A549 (cell line): ENCODE measurements around the gene NADK2. TPM values are rescaled to one million over a fixed set of nuclear protein-coding genes. Genes with fewer than 3 reads are reported as not detected.

Source experiments
- ATAC-seq, 2 experiments: fragments of 200-7000 bp in 1 of 2; fragments of >200 bp in 1 of 2; cut with Nextera tagmentation in 1 of 2; cut with Tn5 transposase in 1 of 2; 3 replicates each; pipeline versions ENCODE4 v1.8.0 to v1.9.1; 2018 to 2020; ENCODE audit warnings: mild to moderate bottlenecking in 1 of 2, moderate library complexity in 1 of 2
- CTCF ChIA-PET: fragments of 300-600 bp; sonication (Branson Sonifier 250); formaldehyde crosslinking; extraction: SDS; loops from one replicate; lab custom pipeline; 2021; ENCODE audit warnings: antibody characterized with exemption, inconsistent platforms; lab: Yijun Ruan, JAX
- POLR2A ChIA-PET: fragments of 350-600 bp; formaldehyde crosslinking; extraction: SDS; loops from one replicate; lab custom pipeline; 2021; ENCODE audit warnings: antibody characterized with exemption, inconsistent platforms; lab: Yijun Ruan, JAX
- DNase-seq, 2 experiments: peaks; one replicate each; pipeline versions ENCODE4 v3.0.0 to v3.0.0-alpha.2; 2011 to 2016; ENCODE audit warnings: low read depth in 1 of 2, low spot score in 1 of 2
- FAIRE-seq: peaks from 2 replicates; lab custom pipeline; 2011; peaks lifted over from hg19 to GRCh38; lab: Jason Lieb, UNC
- H3K27ac ChIP-seq, 2 experiments: fragments of >200 bp; sonication (Bioruptor Twin); formaldehyde crosslinking; 3 replicates each; pipeline ENCODE4 v1.5.1; 2016 to 2017
- H3K4me1 ChIP-seq: fragments of >200 bp; sonication (Bioruptor Twin); formaldehyde crosslinking; 3 replicates; pipeline ENCODE4 v1.6.1; 2016
- H3K4me2 ChIP-seq: fragments of >200 bp; sonication (Bioruptor Twin); formaldehyde crosslinking; 3 replicates; pipeline ENCODE4 v1.6.1; 2016
- H3K4me3 ChIP-seq: fragments of >200 bp; sonication (Bioruptor Twin); formaldehyde crosslinking; 3 replicates; pipeline ENCODE4 v1.5.1; 2016
- H3K9me3 ChIP-seq: fragments of >200 bp; sonication (Bioruptor Twin); formaldehyde crosslinking; 3 replicates; pipeline ENCODE4 v1.6.1; 2016
- CHD4 ChIP-seq: fragments of 200-600 bp; sonication (generic); IDR thresholded peaks from 2 replicates; pipeline ENCODE4 v1.6.1; 2016; ENCODE audit warnings: antibody characterized with exemption, mild to moderate bottlenecking, borderline replicate concordance
- EHF ChIP-seq: fragments of 250-450 bp; sonication (Bioruptor Pico); IDR thresholded peaks from 2 replicates; pipeline ENCODE4 v1.5.0; 2020; ENCODE audit warnings: mild to moderate bottlenecking
- FOSB ChIP-seq: fragments of 250-450 bp; sonication (Bioruptor Pico); IDR thresholded peaks from 2 replicates; pipeline ENCODE4 v1.5.0; 2020; ENCODE audit warnings: mild to moderate bottlenecking, moderate library complexity
- FOSL2 ChIP-seq, 2 experiments: fragments of 450-650 bp in 1 of 2; fragments of >200 bp in 1 of 2; sonication (Bioruptor Twin) in 1 of 2; formaldehyde crosslinking; IDR thresholded peaks; 2 replicates each; pipeline versions ENCODE4 v1.5.0 to v1.6.1; 2016 to 2020; ENCODE audit warnings: mild to moderate bottlenecking in 1 of 2, moderate library complexity in 1 of 2
- HDAC2 ChIP-seq: fragments of 200-600 bp; sonication (generic); IDR thresholded peaks from 2 replicates; pipeline ENCODE4 v1.6.1; 2016
- HEYL ChIP-seq: fragments of 250-450 bp; sonication (Bioruptor Pico); IDR thresholded peaks from 2 replicates; pipeline ENCODE4 v1.8.0; 2021; ENCODE audit warnings: mild to moderate bottlenecking, moderate library complexity
- HOXB13 ChIP-seq: fragments of 250-450 bp; sonication (Bioruptor Pico); IDR thresholded peaks from 2 replicates; pipeline ENCODE4 v1.5.0; 2020; ENCODE audit warnings: low read depth, mild to moderate bottlenecking, moderate library complexity
- NPAS2 ChIP-seq: fragments of 250-450 bp; sonication (Bioruptor Pico); IDR thresholded peaks from 2 replicates; pipeline ENCODE4 v1.8.0; 2022; ENCODE audit warnings: mild to moderate bottlenecking, moderate library complexity, borderline replicate concordance
- PHF8 ChIP-seq: fragments of 200-600 bp; sonication (generic); IDR thresholded peaks from 2 replicates; pipeline ENCODE4 v1.6.1; 2016; ENCODE audit warnings: low read depth, mild to moderate bottlenecking, antibody characterized with exemption, moderate library complexity, borderline replicate concordance
- POLR2A ChIP-seq: IDR thresholded peaks from 2 replicates; pipeline ENCODE4 v1.6.1; 2012; ENCODE audit warnings: mild to moderate bottlenecking, low read length
- RAD21 ChIP-seq, 2 experiments: fragments of >200 bp in 1 of 2; sonication (Bioruptor Twin) in 1 of 2; formaldehyde crosslinking in 1 of 2; IDR thresholded peaks in 1 of 2; conservative IDR thresholded peaks in 1 of 2; 2 replicates in 1 of 2; 3 replicates in 1 of 2; pipeline ENCODE4 v1.6.1; 2012 to 2018; ENCODE audit warnings: inconsistent platforms in 1 of 2
- RCOR1 ChIP-seq: fragments of 150-350 bp; IDR thresholded peaks from 2 replicates; pipeline ENCODE4 v1.6.1; 2014; ENCODE audit warnings: antibody characterized with exemption, low read length, low read depth
- RNF2 ChIP-seq: fragments of 200-600 bp; sonication (generic); IDR thresholded peaks from 2 replicates; pipeline ENCODE4 v1.6.1; 2016; ENCODE audit warnings: low read depth, mild to moderate bottlenecking, antibody characterized with exemption, moderate library complexity, borderline replicate concordance
- SREBF2 ChIP-seq: fragments of 450-650 bp; IDR thresholded peaks from 2 replicates; pipeline ENCODE4 v1.6.1; 2014; ENCODE audit warnings: mild to moderate bottlenecking, moderate library complexity
- ZFP36 ChIP-seq: fragments of 450-650 bp; IDR thresholded peaks from 2 replicates; pipeline ENCODE4 v1.6.1; 2014; ENCODE audit warnings: borderline replicate concordance; ENCODE audit not compliant: partially characterized antibody
- ZNF302 ChIP-seq: fragments of 250-450 bp; sonication (Bioruptor Pico); IDR thresholded peaks from 2 replicates; pipeline ENCODE4 v1.9.0; 2021; ENCODE audit warnings: inconsistent platforms, mild to moderate bottlenecking, moderate library complexity
- WGBS: methylation state at CpG from one replicate; pipeline ENCODE4 v1.1.6; 2017; ENCODE audit errors: missing lambda C conversion rate; 5-methylcytosine and 5-hydroxymethylcytosine counted together
- polyA plus RNA-seq, 4 experiments: library from polyadenylated mRNA; depleted of rRNA in 3 of 4; stranded (reverse); fragments of >200 nt; fragmentation: RNase III in 1 of 4; extraction: RNeasy Plus Mini Kit Qiagen cat#74134 plus additional on column Dnase treatment in 1 of 4; gene quantifications; 2 replicates in 3 of 4; 3 replicates in 1 of 4; pipeline ENCODE4 v1.2.3, GENCODE V29; 2011 to 2017
- small RNA-seq, 6 experiments: library from RNA; depleted of rRNA; stranded (forward); fragments of <200 nt; gene quantifications; one replicate each; pipeline ENCODE3, GENCODE V24; 2012
- TF ChIP-seq, protein P1 (sequence below): IDR thresholded peaks from 2 replicates; pipeline ENCODE4 v1.6.1; 2012
- TF ChIP-seq, protein P2 (sequence below): fragments of >200 bp; sonication (Bioruptor Twin); formaldehyde crosslinking; IDR thresholded peaks from 3 replicates; pipeline ENCODE4 v1.5.1; 2016
- TF ChIP-seq, protein P3 (sequence below): IDR thresholded peaks from 2 replicates; pipeline ENCODE4 v1.6.1; 2012
- TF ChIP-seq, protein P4 (sequence below): fragments of 150-350 bp; IDR thresholded peaks from 2 replicates; pipeline ENCODE4 v1.6.1; 2014; ENCODE audit warnings: low read depth, mild to moderate bottlenecking, low read length
- TF ChIP-seq, protein P5 (sequence below): fragments of >200 bp; sonication (Bioruptor Twin); formaldehyde crosslinking; IDR thresholded peaks from 2 replicates; pipeline ENCODE4 v1.6.1; 2016
- TF ChIP-seq, protein P6 (sequence below): fragments of >200 bp; sonication (Bioruptor Twin); formaldehyde crosslinking; IDR thresholded peaks from 3 replicates; pipeline ENCODE4 v1.6.1; 2016

NADK2 gene
- polyA plus RNA-seq, 2 of the 4 experiments (the other 2 are of a cell fraction), result 12.6 to 21.9 TPM

DNA sequence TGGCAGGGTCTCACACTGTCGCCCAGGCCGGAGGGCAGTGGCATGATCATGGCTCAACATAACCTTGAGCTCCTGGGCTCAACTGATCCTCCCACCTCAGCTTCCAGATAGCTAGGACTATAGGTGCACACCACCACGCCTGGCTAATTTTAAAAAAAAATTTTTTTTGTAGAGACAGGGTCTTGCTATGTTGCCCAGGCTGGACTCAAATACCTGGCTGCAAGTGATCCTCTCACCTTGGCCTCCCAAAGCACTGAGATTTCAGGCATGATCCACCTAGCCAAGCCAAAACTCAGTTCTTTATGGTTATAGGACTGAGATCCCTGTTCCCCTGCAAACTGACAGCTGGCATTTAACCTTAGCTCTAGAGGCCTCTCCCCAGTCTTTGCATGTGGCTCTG, 95.3 kb downstream of the NADK2 start (continued):
- TF ChIP-seq HEYL (CRISPR knock-in tag) (no peak), RCOR1 (no peak), POLR2A (no peak), ZNF302 (CRISPR knock-in tag) (no peak), SREBF2 (no peak), EHF (CRISPR knock-in tag) (no peak), RNF2 (no peak)
- TF ChIP-seq, protein P1, sequence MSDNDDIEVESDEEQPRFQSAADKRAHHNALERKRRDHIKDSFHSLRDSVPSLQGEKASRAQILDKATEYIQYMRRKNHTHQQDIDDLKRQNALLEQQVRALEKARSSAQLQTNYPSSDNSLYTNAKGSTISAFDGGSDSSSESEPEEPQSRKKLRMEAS, result no peak
- TF ChIP-seq, protein P2, sequence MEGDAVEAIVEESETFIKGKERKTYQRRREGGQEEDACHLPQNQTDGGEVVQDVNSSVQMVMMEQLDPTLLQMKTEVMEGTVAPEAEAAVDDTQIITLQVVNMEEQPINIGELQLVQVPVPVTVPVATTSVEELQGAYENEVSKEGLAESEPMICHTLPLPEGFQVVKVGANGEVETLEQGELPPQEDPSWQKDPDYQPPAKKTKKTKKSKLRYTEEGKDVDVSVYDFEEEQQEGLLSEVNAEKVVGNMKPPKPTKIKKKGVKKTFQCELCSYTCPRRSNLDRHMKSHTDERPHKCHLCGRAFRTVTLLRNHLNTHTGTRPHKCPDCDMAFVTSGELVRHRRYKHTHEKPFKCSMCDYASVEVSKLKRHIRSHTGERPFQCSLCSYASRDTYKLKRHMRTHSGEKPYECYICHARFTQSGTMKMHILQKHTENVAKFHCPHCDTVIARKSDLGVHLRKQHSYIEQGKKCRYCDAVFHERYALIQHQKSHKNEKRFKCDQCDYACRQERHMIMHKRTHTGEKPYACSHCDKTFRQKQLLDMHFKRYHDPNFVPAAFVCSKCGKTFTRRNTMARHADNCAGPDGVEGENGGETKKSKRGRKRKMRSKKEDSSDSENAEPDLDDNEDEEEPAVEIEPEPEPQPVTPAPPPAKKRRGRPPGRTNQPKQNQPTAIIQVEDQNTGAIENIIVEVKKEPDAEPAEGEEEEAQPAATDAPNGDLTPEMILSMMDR, result no peak

DNA sequence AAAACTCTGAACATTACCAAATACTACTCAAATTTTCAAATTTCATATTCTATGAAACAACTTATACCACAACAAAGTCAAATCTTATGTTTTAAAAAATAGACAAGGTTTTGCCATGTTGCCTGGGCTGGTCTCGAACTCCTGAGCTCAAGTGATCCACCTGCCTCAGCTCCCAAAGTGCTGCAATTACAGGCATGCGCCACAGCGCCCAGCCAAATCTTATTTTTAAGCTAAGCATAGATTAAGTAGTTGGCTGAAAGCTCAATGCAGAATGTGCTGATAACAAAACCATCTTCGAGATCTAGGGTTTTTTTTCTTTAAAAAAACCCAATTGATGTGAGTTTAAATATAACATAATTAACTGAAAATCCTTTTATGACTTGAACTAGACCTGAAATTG, 96.4 kb downstream of the NADK2 start:
- no peak for DNase-seq
- POLR2A ChIA-PET, result no interaction called here
- no peaks in the 10 kb centered on the region for H3K9me3 ChIP-seq
- no peaks in the 10 kb centered on the region for H3K4me1 ChIP-seq
- no peak overlapping the region for H3K4me3 ChIP-seq
- H3K27ac ChIP-seq, result no peak overlapping the region
- no peak for FAIRE-seq
- no peak overlapping the region for H3K4me2 ChIP-seq
- CTCF ChIA-PET, result no interaction called here
- TF ChIP-seq HDAC2 (no peak), HOXB13 (CRISPR knock-in tag) (no peak), CHD4 (no peak), ZFP36 (no peak), POLR2A (no peak), PHF8 (no peak), FOSL2 (IDR thresholded peaks at IDR 0.05) (no peak), FOSL2 (CRISPR knock-in tag; IDR thresholded peaks at IDR 0.05) (no peak), RNF2 (no peak), FOSB (no peak), NPAS2 (no peak), RAD21 (conservative IDR thresholded peaks at IDR 0.05 in 1 of 2, IDR thresholded peaks at IDR 0.05 in 1 of 2) (no peak)
- TF ChIP-seq, protein P3, sequence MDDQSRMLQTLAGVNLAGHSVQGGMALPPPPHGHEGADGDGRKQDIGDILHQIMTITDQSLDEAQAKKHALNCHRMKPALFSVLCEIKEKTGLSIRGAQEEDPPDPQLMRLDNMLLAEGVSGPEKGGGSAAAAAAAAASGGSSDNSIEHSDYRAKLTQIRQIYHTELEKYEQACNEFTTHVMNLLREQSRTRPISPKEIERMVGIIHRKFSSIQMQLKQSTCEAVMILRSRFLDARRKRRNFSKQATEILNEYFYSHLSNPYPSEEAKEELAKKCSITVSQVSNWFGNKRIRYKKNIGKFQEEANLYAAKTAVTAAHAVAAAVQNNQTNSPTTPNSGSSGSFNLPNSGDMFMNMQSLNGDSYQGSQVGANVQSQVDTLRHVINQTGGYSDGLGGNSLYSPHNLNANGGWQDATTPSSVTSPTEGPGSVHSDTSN, result no peak
- TF ChIP-seq, protein P4, sequence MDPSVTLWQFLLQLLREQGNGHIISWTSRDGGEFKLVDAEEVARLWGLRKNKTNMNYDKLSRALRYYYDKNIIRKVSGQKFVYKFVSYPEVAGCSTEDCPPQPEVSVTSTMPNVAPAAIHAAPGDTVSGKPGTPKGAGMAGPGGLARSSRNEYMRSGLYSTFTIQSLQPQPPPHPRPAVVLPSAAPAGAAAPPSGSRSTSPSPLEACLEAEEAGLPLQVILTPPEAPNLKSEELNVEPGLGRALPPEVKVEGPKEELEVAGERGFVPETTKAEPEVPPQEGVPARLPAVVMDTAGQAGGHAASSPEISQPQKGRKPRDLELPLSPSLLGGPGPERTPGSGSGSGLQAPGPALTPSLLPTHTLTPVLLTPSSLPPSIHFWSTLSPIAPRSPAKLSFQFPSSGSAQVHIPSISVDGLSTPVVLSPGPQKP, result no peak
- TF ChIP-seq, protein P5, sequence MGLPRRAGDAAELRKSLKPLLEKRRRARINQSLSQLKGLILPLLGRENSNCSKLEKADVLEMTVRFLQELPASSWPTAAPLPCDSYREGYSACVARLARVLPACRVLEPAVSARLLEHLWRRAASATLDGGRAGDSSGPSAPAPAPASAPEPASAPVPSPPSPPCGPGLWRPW, result no peak
- TF ChIP-seq, protein P6, sequence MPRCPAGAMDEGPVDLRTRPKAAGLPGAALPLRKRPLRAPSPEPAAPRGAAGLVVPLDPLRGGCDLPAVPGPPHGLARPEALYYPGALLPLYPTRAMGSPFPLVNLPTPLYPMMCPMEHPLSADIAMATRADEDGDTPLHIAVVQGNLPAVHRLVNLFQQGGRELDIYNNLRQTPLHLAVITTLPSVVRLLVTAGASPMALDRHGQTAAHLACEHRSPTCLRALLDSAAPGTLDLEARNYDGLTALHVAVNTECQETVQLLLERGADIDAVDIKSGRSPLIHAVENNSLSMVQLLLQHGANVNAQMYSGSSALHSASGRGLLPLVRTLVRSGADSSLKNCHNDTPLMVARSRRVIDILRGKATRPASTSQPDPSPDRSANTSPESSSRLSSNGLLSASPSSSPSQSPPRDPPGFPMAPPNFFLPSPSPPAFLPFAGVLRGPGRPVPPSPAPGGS, result no peak
- TF ChIP-seq, protein P1, result no peak
- whole genome bisulfite sequencing, result 89% methylated on average over 4 of the region's 4 CpGs
- ATAC-seq, result no peak

Small RNA genes within 50 kb of the gene (small RNA-seq; reads per million reads assigned to genes)
- gene MIR580 (1.2 to 141 (median 111) reads per million in 6 experiments), gene RNU6-1305P (0 to 0.78 (median 0.21) reads per million in 6 experiments)

Other genes with a start within 250 kb of the NADK2 start
- not detected in 2 replicates for gene UGT3A2, start 175.0 kb downstream of the NADK2 start, polyA plus RNA-seq (2011; rRNA removed)
- gene UGT3A2, start 175.0 kb downstream of the NADK2 start, polyA plus RNA-seq (2017; fragmentation: RNase III; extraction: RNeasy Plus Mini Kit Qiagen cat#74134 plus additional on column Dnase treatment), result not detected in 3 replicates
- gene LMBRD2, start 90.0 kb downstream of the NADK2 start, polyA plus RNA-seq (2011; rRNA removed), result 5.4 and 6.8 TPM in 2 replicates
- 2.6 to 3.6 TPM (median 2.9 TPM) in 3 replicates for gene LMBRD2, start 90.0 kb downstream of the NADK2 start, polyA plus RNA-seq (2017; fragmentation: RNase III; extraction: RNeasy Plus Mini Kit Qiagen cat#74134 plus additional on column Dnase treatment)
- gene SKP2, start 89.8 kb downstream of the NADK2 start, polyA plus RNA-seq (2011; rRNA removed), result 13.7 and 23.4 TPM in 2 replicates
- gene SKP2, start 89.8 kb downstream of the NADK2 start, polyA plus RNA-seq (2017; fragmentation: RNase III; extraction: RNeasy Plus Mini Kit Qiagen cat#74134 plus additional on column Dnase treatment), result 11.4 to 12.4 TPM (median 12.4 TPM) in 3 replicates
- not detected in 2 replicates for gene RANBP3L, start 60.0 kb upstream of the NADK2 start, polyA plus RNA-seq (2011; rRNA removed)
- gene RANBP3L, start 60.0 kb upstream of the NADK2 start, polyA plus RNA-seq (2017; fragmentation: RNase III; extraction: RNeasy Plus Mini Kit Qiagen cat#74134 plus additional on column Dnase treatment), result not detected in 3 replicates